BLaER1 treated with 17β-estradiol and CSF1 and Interleukin-3, amounts not matched to agents 10 nM and 100 nM (cell line): Measurements from ENCODE around the gene FGF23.

Experiments
- H3K27ac ChIP-seq, 11 experiments: shearing (Covaris generic); formaldehyde crosslinking; 2 replicates each; pipeline ENCODE4 v1.8.1; 2022
- H3K27me3 ChIP-seq, 11 experiments: shearing (Covaris generic); formaldehyde crosslinking; 2 replicates each; pipeline ENCODE4 v1.8.1; 2022
- H3K36me3 ChIP-seq, 11 experiments: shearing (Covaris generic); formaldehyde crosslinking; 2 replicates each; pipeline ENCODE4 v1.8.1; 2022
- H3K4me1 ChIP-seq, 10 experiments: shearing (Covaris generic); formaldehyde crosslinking; 2 replicates each; pipeline ENCODE4 v1.8.1; 2022
- H3K4me2 ChIP-seq, 11 experiments: shearing (Covaris generic); formaldehyde crosslinking; 2 replicates each; pipeline ENCODE4 v1.8.1; 2022
- H3K4me3 ChIP-seq, 10 experiments: shearing (Covaris generic); formaldehyde crosslinking; 2 replicates each; pipeline ENCODE4 v1.8.1; 2022
- H3K9ac ChIP-seq, 11 experiments: shearing (Covaris generic); formaldehyde crosslinking; 2 replicates each; pipeline ENCODE4 v1.8.1; 2022
- H3K9me3 ChIP-seq, 11 experiments: shearing (Covaris generic); formaldehyde crosslinking; replicated peaks in 1 of 11; 2 replicates each; pipeline ENCODE4 v1.8.1; 2022
- H4K20me1 ChIP-seq, 11 experiments: shearing (Covaris generic); formaldehyde crosslinking; 2 replicates each; pipeline ENCODE4 v1.8.1; 2022
- Cebpa-rat ChIP-seq, 11 experiments: shearing (Covaris generic); IDR thresholded peaks; 2 replicates each; pipeline ENCODE4 v1.8.1; 2022

The FGF23 gene

DNA sequence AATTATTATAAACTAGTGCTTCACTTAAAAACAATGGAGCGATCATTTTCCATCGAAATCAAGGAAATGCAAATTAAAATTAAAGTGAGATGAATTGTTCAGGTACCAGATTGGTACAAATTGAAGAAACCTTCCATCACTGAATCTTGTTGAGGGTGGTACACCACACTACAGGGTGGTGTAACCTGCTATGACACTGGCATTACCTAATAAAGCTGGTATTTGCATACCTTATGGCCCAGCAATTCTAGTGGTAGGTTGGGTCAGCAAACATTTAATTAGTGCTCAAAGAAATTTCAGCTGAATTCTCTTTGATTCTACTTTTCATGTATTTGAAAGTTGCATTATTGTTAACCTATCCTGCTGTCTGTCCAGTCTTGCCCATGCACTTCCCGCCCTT, 49.3 kb downstream of the FGF23 start:
- H3K9ac ChIP-seq = no peak overlapping the region
- H3K27me3 ChIP-seq = no peaks in the 10 kb centered on the region
- H3K4me1 ChIP-seq = peaks cover 0 to 32% (median 0%) of the 10 kb centered on the region in 10 experiments; a peak in 7 of 20 replicates
- H3K36me3 ChIP-seq = peaks cover 51 to 84% (median 62%) of the 10 kb centered on the region in 11 experiments
- H3K9me3 ChIP-seq = no peaks in the 10 kb centered on the region
- peaks cover 48 to 100% (median 74%) of the 10 kb centered on the region in 11 experiments; a peak in 21 of 22 replicates for H4K20me1 ChIP-seq
- TF ChIP-seq Cebpa-rat (IDR thresholded peaks at IDR 0.05) = no peak
- no peak overlapping the region for H3K4me2 ChIP-seq
- no peak overlapping the region for H3K4me3 ChIP-seq
- no peak overlapping the region for H3K27ac ChIP-seq

DNA sequence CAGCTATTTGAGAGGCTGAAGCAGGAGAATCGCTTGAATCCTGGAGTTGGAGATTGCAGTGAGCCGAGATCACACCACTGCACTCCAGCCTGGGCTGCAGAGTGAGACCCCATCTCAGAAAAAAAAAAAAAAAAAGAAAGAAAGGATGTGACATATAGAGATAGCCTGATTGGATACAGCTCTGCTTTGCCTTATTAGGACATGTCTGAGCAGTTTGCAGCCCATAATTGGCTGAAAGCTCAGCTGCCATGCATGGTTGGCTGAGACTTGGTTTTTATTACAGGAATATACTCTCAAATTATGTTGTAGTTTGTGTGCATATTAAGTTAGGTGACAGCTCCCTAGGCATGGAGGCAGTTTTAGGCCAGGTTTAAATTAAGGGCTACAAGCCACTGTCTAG, 52.2 kb downstream of the FGF23 start:
- H3K27me3 ChIP-seq = no peaks in the 10 kb centered on the region
- peaks cover 47 to 99% (median 81%) of the 10 kb centered on the region in 11 experiments; a peak in 21 of 22 replicates for H4K20me1 ChIP-seq

DNA sequence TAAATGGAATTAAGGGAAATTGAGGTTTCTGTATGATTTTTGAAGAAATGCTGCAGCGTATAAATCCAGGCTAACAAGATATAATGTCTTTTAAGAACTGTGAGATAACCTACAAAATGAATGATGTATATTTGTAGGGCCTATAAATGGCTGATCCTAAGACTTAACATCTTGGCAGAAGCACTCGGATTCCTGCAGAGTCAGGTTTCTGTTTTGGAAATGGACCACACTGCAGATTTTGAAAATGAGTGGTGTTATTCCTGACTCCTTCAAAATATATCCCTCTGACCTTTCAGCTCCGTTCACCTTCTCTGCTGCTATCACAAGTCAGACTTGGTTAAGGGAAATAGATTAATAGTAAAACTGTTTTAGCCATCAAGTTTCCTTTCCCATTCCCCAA, 53.5 kb downstream of the FGF23 start:
- H3K4me1 ChIP-seq = peaks cover 17 to 64% (median 24%) of the 10 kb centered on the region in 10 experiments
- TF ChIP-seq Cebpa-rat (IDR thresholded peaks at IDR 0.05) = no peak

More for the DNA sequence above, 52.2 kb downstream of the FGF23 start:
- Histone ChIP-seq H3K27ac (no peak overlapping the region), H3K4me3 (no peak overlapping the region), H3K4me1 (peaks cover 10 to 59% (median 18%) of the 10 kb centered on the region in 10 experiments), H3K36me3 (peaks cover 37 to 70% (median 47%) of the 10 kb centered on the region in 11 experiments), H3K9me3 (no peaks in the 10 kb centered on the region), H3K4me2 (peak overlapping the region in 2 of 11 experiments; percentile 31 to 32; a peak in 2 of 22 replicates), H3K9ac (no peak overlapping the region)
- TF ChIP-seq Cebpa-rat (IDR thresholded peaks at IDR 0.05) = no peak

DNA sequence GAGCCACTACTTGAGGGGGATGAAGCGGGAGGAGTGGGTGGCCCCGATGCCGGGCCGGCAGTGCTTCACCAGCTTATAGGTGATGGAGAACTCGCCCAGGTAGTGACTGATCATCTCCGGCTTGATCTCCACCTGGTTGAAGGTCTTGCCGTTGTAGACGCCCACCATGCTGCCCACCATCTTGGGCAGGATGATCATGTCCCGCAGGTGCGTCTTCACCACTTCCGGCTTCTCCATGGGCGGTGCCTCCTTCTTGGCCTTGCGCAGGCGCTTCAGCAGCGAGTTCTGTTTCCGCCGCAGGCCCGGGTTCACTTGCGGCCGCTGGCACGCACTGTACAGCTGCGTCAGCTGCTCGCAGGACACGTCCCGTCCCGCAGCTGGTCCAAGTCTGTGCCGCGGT, 55.1 kb downstream of the FGF23 start:
- peaks cover 14 to 41% (median 25%) of the 10 kb centered on the region in 11 experiments for H3K36me3 ChIP-seq
- H3K4me1 ChIP-seq = peaks cover 19 to 68% (median 29%) of the 10 kb centered on the region in 10 experiments
- TF ChIP-seq Cebpa-rat (IDR thresholded peaks at IDR 0.05) = no peak
- peak overlapping the region in 1 of 10 experiments; percentile 86; a peak in 1 of 20 replicates for H3K4me3 ChIP-seq
- H4K20me1 ChIP-seq = peaks cover 20 to 78% (median 59%) of the 10 kb centered on the region in 11 experiments; a peak in 21 of 22 replicates
- H3K27me3 ChIP-seq = no peaks in the 10 kb centered on the region
- no peak overlapping the region for H3K9ac ChIP-seq
- H3K9me3 ChIP-seq = no peaks in the 10 kb centered on the region
- peak overlapping the region in 3 of 11 experiments; percentile 90 to 97 (median 91); a peak in 7 of 22 replicates for H3K4me2 ChIP-seq
- H3K27ac ChIP-seq = no peak overlapping the region

More for the DNA sequence above, 53.5 kb downstream of the FGF23 start:
- Histone ChIP-seq H3K36me3 (peaks cover 26 to 57% (median 36%) of the 10 kb centered on the region in 11 experiments), H3K4me2 (peak overlapping the region in 2 of 11 experiments; percentile 46 to 49; a peak in 4 of 22 replicates), H3K9ac (no peak overlapping the region), H3K9me3 (no peaks in the 10 kb centered on the region), H3K27ac (no peak overlapping the region), H3K27me3 (no peaks in the 10 kb centered on the region), H4K20me1 (peaks cover 35 to 94% (median 75%) of the 10 kb centered on the region in 11 experiments; a peak in 21 of 22 replicates), H3K4me3 (no peak overlapping the region)

DNA sequence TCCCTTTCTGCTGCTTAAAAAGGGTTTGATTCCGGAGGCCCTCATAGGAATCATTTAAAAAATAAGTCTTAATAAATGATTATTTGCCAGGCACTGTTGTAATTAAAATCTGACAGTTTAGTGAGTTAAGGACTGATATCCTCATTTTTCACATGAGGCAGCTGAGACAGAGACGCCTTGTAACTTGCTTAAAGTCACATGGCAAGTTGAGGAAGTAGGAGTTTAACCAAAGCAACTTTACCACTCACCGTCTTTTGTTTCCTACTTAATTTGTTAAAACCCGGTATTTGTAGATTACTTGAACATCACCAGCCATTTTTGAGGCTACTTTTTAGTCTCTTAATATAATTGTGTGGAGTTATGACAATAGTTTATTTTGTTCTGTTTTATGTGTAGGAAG, 56.1 kb downstream of the FGF23 start:
- peak overlapping the region in 3 of 11 experiments; percentile 4 to 89 (median 88); a peak in 2 of 22 replicates for H3K9ac ChIP-seq
- peak overlapping the region; percentile 78 to 97 (median 87) for H3K4me2 ChIP-seq
- TF ChIP-seq Cebpa-rat (IDR thresholded peaks at IDR 0.05) = no peak

DNA sequence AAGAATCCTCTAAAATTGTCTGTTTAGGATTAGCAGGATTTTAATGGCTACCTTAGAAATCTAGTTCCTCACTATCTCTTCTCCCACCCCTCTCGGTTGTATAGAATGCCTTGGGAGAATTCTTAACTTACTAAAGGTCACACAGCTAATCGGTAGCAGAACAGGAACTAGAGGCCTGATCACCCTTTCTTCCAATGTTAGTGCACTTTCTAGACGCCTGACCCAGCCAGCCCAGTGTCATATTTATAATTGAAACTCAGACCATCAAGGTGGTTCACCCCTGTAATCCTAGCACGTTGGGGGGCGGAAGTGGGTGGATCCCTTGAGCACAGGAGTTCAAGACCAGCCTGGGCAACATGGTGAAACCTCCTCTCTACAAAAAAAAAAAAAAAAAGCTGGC, 56.8 kb downstream of the FGF23 start:
- Histone ChIP-seq H3K36me3 (peaks cover 11 to 38% (median 19%) of the 10 kb centered on the region in 11 experiments), H3K4me2 (peak overlapping the region; percentile 78 to 97 (median 87)), H3K27me3 (no peaks in the 10 kb centered on the region), H3K9me3 (no peaks in the 10 kb centered on the region), H3K4me3 (peak overlapping the region in 8 of 10 experiments; percentile 86 to 99 (median 92); a peak in 12 of 20 replicates), H4K20me1 (peaks cover 9 to 61% (median 43%) of the 10 kb centered on the region in 11 experiments; a peak in 20 of 22 replicates), H3K4me1 (peaks cover 19 to 62% (median 29%) of the 10 kb centered on the region in 10 experiments), H3K27ac (peak overlapping the region in 3 of 11 experiments; percentile 24 to 40 (median 30); a peak in 4 of 22 replicates), H3K9ac (peak overlapping the region in 4 of 11 experiments; percentile 4 to 89 (median 50); a peak in 6 of 22 replicates)
- TF ChIP-seq Cebpa-rat (IDR thresholded peaks at IDR 0.05) = no peak

More for the DNA sequence above, 56.1 kb downstream of the FGF23 start:
- peaks cover 19 to 68% (median 29%) of the 10 kb centered on the region in 10 experiments for H3K4me1 ChIP-seq
- no peaks in the 10 kb centered on the region for H3K27me3 ChIP-seq
- peaks cover 16 to 68% (median 50%) of the 10 kb centered on the region in 11 experiments; a peak in 20 of 22 replicates for H4K20me1 ChIP-seq
- no peaks in the 10 kb centered on the region for H3K9me3 ChIP-seq
- peak overlapping the region in 3 of 11 experiments; percentile 24 to 40 (median 30); a peak in 5 of 22 replicates for H3K27ac ChIP-seq
- H3K36me3 ChIP-seq = peaks cover 11 to 38% (median 23%) of the 10 kb centered on the region in 11 experiments
- peak overlapping the region in 4 of 10 experiments; percentile 34 to 99 (median 86); a peak in 8 of 20 replicates for H3K4me3 ChIP-seq

DNA sequence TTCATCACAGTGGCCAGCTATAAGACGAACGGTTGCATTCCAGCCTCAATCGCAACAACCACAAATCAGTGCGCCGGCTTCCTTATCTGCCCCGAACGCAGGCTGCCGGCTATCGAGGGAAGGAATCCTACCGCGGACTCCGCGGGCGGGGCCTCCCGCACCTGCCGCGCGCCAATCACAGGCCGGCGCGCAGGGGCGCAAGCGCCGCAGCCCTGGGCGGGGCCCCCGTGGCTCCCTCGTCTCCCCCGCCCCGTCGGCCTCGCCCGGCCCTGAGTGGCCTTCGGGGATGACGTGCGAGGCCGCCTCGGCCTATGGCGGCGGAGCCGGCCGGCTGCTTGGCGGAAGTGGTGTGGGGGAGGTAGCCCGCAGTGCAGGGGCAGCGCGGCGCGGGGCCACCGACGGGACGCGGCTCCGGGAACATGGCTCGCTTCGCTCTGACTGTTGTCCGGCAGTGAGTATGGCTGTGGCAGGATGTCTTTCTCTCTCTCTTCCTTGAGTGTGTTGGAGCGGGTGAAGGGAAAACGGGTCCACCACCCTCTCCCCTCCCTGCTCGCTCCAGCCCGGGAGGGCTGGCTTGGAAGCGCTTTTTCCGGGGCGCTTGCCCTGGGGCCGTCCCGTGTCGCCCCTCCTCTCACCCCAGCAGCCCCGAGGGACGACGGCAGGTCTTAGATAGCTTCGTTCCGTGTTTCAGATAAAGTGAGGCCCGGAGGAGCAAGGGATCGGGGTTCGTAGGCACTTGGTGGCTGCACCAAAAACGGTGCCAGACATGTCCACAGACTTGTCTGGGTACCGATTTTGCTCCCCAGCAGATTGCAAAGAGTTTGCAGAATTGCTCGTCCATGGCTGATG, 58.4 kb downstream of the FGF23 start, which contains the start of gene TIGAR:
TIGAR (plus strand) TSS at position 361 of the 849 bp plus-strand sequence; CDS start at position 420, 59 bp downstream.
- H4K20me1 ChIP-seq = peaks cover 0 to 45% (median 27%) of the 10 kb centered on the region in 11 experiments; a peak in 15 of 22 replicates
- no peaks in the 10 kb centered on the region for H3K27me3 ChIP-seq
- no peaks in the 10 kb centered on the region for H3K9me3 ChIP-seq
- H3K4me1 ChIP-seq = peaks cover 19 to 46% (median 29%) of the 10 kb centered on the region in 10 experiments
- TF ChIP-seq Cebpa-rat (IDR thresholded peaks at IDR 0.05) = no peak
- peak within 1 kb of the TSS; percentile 81 to 99 (median 92) for H3K4me3 ChIP-seq
- peak within 1 kb of the TSS; percentile 78 to 97 (median 90) for H3K4me2 ChIP-seq
- H3K36me3 ChIP-seq = peaks cover 11 to 24% (median 17%) of the 10 kb centered on the region in 11 experiments
- peak within 1 kb of the TSS; percentile 85 to 97 (median 90) for H3K9ac ChIP-seq
- peak within 1 kb of the TSS; percentile 83 to 94 (median 88) for H3K27ac ChIP-seq

DNA sequence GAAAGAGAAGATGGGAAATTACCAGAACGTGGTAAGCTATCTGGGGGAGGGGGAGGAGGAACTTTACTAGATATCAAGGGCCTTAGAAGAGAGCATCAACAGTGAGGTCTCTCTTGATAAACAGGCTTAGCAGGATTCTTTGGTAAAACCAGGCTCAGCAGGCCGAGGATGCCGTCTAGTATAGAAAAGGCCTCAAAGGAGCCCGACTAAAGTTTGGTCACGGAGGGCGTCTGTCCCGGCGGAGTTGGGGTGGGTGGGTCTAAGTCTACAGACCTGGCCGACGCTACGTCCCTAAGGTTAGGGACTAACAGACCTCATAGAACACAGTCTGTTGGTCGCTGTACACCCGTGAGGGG, 59.0 kb downstream of the FGF23 start:
- H3K4me2 ChIP-seq = peak overlapping the region; percentile 70 to 92 (median 87)
- H3K27ac ChIP-seq = peak overlapping the region; percentile 63 to 94 (median 86); a peak in 21 of 22 replicates
- H3K9ac ChIP-seq = peak overlapping the region; percentile 77 to 97 (median 90)
- peaks cover 11 to 18% (median 15%) of the 10 kb centered on the region in 11 experiments for H3K36me3 ChIP-seq
- H4K20me1 ChIP-seq = peaks cover 0 to 39% (median 21%) of the 10 kb centered on the region in 11 experiments; a peak in 13 of 22 replicates
- H3K27me3 ChIP-seq = no peaks in the 10 kb centered on the region
- H3K4me3 ChIP-seq = peak overlapping the region; percentile 81 to 99 (median 92)
- TF ChIP-seq Cebpa-rat (IDR thresholded peaks at IDR 0.05) = no peak
- H3K4me1 ChIP-seq = peaks cover 19 to 40% (median 29%) of the 10 kb centered on the region in 10 experiments
- H3K9me3 ChIP-seq = no peaks in the 10 kb centered on the region
